ENCODE results near the gene TNNT3. TPM values are rescaled to one million over a fixed set of nuclear protein-coding genes. Genes with fewer than 3 reads are reported as not detected.

TNNT3 gene
- total RNA-seq, 1 experiment from 2014 or later = not detected

DNA sequence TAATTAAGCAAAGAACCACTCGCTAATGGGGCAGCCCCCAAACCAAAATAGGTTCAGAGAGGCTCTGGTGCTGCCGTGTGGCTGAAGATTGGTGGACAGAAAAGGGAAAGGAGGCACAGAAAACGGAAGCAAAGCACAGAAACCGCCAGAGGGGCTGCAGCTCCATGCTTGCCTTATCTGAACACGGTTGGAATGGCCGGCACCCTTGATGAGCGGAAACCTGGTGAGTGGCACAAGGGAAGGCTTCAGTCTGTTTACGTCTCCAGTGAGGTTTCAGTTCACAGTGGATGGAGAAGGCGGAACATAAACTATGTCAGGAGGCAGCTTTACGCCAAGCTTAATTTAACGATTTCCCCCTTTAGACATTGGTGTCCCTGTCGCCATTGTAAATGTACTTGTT is 22.6 kb upstream of the TNNT3 start:
- DNase-seq (ENCODE audit: low read depth) = no peak

DNA sequence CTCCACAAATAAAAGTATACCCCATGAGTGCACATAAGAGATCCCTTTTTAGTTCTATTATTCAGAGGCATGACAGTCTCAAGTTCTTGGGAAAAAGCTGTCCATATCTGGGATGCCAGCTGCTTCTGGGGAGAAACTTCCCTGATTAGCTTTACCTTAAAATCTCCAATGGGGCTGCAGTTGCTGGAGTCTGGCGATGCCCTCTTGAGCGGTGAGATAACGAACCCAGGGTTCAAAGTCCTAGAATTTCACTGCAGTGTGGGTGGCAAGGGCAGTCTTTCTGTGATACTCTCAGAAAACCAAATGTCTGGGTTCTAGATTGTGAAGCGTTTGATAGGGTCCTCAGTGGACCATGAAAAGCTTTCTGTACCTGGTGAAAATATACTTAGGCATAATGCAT is 20.4 kb upstream of the TNNT3 start:
- DNase-seq (ENCODE audit: low read depth) = no peak

DNA sequence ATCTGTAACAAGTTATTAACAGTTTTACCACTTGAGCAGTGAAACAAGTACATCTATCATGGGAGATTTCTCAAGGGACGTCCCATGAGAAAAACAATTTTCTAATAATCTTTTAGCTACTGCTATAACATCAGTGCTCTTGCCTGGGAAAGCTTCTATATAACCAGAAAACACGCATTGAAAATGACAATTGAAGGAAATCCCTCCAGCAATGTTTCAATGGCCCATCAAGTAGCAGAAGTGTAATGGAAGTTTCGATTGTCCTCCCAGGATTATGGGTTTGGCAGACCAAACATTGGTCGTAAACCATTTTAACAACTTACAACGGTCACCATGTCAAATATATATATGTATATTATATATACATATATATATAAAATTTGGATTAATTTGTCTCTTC is 19.8 kb upstream of the TNNT3 start:
- no peak for DNase-seq (ENCODE audit: low read depth)

DNA sequence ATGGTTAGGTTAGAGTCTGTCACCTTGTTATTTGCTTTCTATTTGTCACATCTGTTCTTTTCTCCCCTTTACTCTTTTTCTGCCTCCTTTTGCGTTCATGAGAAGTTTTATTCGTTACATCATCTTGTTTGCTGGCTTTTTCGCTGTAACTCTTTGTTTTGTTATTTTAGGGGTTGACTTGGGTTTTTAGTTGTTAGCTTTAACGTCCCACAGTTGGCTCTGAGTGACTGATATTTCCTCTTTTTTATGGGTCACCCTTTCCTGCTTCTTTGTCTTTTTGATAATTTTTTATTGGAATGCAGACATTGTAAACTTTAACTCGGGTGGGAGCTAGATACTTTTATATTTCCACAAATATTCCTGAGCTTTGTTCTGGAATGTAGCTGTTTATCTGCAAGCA is 13.3 kb upstream of the TNNT3 start:
- DNase-seq (ENCODE audit: low read depth) = no peak

DNA sequence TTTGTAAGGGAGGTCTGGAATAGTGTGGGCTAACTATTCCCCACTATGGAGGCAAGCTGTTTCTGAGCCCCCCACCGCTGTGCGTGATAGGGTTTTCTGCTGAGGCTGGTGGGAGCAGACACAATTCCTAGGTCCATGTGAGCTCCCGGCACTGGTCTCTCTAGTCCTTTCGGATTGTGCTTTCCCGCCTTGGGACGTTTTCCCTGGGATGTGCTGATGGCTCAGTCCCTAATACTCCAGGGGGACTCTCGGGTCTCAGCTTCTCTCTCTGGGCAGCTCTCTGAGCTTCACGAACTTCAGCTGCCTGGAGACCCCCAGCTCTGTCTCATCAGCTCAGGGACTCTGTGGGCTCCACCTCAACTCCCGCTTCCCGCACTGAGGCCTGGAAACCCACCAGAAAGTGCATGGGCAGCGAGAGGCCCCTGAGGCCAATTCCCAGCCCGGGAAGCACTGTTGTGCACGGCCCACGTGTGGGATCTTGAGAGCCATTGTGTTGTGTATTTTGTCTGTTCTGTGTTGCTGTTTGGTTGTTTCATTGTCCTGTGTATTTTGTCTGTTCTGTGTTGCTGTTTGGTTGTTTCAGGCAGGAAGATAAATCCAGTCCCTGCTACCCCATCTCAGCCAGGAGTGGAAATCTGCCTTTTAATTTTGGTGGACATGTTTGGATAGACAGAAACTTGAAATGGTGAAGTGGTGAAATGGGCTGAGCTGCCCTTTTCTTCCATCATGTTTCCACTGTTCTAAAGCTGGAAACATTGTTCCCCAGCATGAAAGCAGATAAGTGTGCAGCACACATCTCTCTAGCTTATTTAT is 12.7 kb upstream of the TNNT3 start:
- DNase-seq (ENCODE audit: low read depth) = no peak

DNA sequence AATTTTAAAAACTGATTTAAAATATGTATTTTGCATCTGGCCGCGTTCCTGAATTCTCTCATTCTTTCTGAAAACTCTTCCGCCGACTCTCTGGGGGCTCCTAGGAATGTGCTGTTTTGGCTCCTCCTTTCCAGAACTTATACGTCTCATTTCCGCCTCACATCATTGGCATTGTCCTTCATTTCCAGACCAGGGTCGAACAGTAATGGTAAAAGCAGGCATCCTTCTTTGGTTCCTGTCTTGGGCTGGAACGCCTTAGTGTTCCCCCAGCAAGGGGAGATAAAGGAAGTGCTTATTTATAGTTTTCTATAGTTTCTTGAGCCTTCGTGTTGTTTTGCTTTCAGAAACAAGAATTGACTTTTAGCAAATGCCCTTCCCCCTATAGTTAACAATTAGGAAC is 10.9 kb upstream of the TNNT3 start:
- no peak for DNase-seq (ENCODE audit: low read depth)

DNA sequence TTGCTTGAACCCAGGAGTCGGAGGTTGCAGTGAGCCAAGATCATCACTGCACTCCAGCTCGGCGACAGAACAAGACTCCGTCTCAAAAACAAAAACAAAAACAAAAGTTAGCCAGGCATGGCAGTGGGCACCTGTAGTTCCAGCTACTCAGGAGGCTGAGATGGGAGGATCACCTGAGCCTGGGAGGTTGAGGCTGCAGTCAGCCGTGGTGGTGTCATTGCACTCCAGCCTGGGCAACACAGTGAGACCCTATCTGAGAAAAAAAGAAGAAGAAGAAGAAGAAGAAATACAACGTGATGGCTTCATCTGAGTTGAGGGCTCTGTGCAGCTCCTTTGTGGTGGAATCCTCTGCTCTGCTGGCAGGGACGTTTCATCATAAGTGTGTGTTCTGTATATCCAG is 10.0 kb upstream of the TNNT3 start:
- DNase-seq (ENCODE audit: low read depth) = no peak

DNA sequence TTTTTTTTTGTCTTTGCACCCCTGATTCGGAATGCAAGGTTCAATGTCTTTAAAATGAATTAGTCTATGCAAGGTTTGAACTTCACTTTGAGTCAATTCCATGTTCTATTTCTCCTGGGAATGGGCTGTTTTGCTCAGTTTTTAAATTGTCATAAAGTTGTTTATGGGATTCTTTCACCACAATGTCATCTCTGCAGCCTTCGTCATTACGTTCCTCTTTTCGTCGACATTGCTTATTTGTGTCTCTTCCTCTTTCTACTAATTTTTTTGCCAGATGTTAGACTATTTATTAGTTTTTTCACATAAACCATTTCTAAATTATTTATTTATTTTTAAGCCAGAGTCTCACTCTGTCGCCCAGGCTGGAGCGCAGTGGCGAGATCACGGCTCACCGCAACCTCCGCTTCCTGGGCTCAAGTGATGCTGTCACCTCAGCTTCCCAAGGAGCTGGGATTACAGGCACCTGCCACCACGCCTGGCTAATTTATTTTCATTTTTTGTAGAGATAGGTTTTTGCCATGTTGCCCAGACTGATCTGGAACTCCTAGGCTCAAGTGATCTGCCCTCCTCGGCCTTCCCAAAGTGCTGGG is 7.1 kb upstream of the TNNT3 start:
- no peak for DNase-seq (ENCODE audit: low read depth)

DNA sequence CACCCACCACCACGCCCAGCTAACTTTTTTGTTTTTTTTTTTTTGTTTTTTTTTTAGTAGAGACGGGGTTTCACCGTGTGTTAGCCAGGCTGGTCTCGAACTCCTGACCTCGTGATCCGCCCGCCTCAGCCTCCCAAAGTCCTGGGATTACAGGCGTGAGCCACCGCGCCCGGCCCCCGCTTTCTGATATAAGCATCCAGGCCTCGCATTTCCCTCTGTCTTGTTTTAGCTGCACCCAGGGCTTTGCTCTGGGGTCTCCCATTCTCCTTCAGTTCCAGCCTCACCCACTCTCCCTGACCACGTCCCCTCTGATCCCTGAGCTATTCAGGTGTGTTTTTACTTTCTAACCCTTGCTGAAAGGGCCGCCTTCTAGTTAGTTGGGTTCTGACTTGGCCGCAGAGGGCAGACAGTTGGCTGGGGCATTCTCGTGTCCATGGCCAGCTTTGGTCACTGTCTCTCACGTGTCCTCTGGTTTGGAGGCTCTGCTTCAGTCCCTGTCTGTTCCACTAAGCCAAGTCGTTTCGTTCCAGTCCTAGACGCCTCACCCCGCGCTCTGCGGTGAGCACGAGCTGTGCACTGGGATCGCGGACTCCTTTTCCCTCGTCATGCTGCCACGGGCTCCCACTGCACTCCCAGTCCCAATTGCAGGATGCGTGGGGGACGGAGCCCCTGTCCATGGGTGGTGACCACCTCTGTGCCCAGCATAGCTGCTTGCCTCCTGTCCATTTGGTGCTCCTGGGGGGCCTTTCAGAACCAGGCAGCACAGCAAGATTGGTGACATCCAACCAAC is 6.0 kb upstream of the TNNT3 start:
- DNase-seq (ENCODE audit: low read depth) = no peak

DNA sequence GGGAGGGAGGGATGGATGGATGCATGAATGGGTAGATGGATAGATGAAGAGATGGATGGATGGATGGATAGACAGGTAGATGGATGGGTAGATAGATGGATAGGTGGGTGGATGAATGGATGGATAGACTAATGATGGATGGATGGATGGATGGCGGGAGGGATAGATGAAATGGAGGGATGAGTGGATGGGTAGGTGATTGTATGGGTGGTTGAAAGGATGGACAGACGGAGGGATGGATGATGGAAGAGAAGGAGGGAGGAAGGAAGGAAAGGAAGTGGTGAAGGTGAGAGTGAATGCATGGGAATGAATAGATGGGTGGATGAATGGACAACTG is 3.7 kb upstream of the TNNT3 start:
- no peak for DNase-seq (ENCODE audit: low read depth)

DNA sequence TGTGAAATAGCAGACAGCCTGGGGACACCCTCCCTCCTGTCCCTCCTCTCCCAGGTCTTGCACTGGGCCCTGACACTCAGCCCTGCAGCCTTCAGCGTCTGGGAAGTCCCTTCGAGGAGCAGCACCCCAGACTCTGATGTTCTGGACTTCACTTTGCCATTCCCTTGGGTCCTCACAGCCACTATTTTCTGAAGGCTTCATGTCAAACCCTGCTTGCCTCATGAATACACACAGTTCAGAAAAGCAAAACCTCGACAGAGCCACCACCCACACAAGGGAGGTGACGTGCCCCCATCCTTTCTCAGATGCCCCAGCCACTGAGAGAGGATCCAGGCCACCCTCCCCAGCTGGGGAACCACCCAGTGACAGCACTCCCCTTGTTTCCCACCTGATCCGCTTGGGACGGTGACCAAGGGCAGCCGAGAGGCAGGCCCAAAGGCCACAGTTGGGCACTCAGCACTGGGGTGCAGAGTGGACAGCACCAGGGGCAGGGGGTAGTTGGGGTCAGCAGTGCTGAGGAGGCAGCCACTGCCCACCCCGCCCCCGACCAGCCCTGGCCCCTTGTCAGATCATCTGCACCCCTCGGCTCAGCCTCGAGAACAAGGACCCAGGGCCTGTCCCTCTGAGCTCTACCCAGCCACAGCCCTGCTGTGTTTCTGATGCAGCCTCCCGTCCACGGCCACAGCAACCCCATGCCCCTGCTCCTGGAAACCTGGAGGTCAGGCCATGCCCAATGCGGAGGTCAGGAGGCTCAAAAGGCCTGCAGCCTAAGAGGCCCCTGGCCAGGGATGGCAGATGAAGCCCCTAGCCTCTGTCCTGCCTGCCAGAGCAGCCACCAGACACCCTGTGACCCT is 3.1 kb upstream of the TNNT3 start:
- DNase-seq (ENCODE audit: low read depth) = no peak

DNA sequence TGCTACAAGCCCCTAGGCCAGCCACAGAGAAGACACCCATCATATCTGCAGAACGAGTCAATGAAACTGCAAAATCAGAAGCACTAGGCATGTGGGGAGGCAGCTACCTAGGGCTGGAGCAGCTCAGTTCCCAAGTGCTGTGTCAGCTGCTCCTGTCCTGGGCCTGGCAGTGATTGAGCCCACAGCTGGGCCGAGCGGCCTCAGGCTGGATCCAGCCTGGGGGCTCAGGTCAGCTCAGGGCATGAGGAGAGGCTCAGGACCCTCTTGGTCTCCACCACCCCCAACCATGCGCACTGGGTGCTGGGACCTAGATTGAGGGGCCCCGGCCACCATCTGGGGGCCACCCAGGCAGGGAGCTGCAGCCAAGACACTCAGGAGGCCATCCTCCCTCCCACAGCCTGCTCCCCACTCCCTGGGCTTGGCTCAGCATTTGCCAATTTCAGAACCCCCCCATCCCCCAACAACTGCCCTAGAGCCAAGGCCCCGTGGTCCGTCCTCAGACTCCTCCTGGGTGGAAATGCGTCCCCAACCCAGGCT is 2.4 kb upstream of the TNNT3 start:
- no peak for DNase-seq (ENCODE audit: low read depth)

DNA sequence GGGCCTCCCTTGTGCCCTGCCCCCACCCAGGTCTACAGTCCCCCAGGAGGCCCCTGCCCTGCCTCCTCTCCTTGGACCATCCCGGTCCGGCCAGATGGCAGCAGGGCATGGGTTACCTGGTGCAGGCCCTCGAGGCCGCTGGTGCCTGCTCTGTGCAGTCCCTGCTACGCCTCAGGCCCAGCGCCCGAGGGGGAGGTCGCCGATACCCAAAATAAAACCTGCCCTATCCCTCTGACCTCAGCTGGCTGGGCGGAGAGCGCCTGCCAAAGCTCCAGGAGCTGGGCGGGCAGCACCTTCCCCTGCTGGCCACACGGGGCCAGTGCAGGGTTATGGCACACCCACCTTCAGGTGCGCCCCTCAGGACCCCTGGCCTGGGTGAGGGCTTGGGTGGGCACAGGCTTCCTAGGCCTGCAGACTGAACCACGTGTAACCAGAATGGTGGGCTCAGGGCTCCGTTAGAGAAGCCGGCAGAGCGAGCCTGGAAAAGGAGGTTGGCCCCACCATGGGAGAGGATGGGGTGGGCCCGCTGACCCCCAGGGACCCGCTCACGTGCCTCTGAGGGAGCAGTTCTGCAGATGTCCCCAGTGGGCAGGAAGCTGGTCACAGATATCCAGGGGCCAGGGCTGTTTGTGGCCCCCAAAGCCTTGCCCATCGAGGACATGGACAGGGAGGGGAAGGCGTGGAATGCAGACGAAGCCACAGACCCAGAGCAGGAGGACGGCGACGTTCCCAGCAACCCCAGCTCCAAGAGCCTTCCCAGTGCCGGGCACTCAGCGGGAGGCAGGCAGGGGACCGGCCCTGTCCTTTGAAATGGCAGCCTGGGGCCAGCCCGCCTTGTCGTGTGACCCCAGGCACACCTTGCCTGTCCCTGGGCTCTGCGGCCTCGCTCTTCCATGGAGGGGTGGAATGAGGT is 1.7 kb upstream of the TNNT3 start:
- DNase-seq (ENCODE audit: low read depth) = no peak

DNA sequence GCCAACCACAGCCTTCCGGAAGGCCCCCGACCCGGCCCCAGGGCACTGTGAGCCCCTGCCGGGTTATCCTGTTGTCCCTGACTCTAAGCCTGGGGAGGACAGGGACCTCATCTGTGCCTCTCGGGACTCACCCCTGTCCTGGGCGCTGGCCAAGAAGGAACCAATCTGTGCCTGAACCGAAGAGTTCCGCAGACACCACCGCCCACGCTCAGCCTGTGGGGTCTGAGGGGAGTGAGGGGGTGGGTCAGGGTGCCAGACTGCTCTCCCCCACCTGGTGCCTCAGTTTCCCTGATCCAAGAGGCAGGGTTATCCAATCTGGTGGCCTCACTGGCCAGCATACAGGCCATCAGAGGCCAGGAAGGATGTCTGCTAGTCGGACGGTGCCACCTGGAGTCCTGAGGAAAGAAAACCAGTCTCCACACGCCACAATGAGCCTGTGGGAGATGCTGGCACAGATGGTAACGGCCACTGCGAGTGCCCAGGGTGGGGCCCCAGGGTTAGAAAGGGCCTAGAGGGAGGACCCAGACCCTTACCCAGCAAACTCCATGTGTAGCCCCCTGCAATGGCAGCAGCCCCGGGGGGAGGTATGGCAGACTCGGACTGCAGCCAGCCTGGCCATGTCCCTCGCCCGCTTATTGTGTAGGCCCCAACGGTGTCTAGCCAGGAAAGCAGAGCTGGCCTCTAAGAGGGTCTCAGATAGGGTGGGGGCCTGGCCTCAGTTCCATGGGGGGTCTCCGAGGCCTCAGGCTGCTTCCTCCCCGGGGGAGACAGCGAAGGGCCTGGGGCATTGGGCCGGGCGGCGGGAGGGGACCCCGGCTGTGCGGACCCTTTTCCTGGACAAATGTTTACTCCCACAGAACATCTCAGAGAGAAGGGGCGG is 827 bp upstream of the TNNT3 start:
- peak; percentile 45 for DNase-seq (ENCODE audit: low read depth)

DNA sequence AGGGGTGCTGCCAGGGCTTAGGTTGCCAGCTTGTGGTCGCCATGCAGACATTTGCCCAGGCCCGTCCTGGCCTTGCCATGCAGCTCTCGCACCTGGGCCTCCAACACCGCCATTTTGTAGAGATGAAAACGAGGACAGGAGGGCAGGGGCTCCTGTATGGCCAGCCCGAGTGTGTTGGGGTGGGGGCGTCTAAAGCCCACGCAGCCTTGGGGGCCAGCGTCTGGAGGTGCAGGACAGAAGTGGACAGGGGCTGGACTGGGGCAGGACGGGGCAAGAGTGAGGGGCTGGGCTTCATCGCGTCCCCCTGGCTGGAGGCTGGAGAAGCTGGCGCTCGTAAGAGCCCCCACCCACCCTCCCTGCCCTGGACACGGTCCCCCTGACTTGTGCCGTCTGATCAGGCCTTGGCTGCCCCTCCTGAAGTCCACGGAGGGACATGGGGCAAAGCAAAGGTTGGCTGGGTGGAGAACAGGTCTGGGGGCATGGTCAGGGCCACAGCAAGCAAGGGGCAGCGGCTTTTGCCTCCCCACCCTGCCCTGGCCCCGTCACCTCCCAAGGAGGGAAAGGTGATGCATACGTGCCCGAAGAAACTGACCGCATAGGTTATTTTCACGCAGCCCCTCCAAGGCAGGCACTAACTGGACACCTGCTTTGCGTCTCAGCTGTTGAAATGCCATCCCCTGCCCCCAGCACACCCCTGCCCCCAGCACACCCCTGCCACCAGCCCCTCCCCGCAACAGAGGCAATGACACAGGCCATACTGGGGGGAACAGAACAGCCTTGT is 815 bp downstream of the TNNT3 start:
- DNase-seq (ENCODE audit: low read depth) = no peak

DNA sequence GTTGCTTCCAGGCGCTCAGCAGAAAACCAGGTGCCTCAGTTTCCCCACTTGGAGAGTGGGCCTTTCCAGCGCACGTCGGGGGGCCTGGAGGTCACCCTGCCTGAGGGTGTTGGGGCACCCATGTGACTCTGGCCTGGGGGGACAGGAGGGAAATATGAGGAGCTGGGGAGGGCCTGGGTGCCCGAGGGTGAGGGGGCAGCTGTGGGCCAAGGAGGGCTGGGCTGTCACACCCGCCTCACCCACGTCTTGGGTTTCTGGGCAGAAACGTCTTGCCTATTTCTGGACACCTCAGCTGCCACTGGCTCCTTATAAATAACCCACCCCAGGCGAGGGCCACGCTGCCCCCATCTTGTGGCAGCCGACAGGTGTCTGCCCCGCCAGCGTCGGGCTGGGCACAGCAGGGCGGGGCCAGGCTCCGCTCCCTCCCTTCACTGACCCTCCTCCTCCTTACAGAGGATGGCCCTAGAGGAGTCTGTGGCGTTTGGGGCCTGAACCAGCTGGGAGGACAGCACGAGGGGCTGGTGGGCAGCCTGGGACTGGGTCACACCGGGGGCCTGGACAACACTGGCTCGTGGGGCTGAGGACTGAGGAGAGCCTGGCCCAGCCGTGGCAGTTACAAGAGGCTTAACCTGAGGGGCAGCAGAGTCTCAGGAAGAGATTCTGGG is 1.5 kb downstream of the TNNT3 start:
- no peak for DNase-seq (ENCODE audit: low read depth)

DNA sequence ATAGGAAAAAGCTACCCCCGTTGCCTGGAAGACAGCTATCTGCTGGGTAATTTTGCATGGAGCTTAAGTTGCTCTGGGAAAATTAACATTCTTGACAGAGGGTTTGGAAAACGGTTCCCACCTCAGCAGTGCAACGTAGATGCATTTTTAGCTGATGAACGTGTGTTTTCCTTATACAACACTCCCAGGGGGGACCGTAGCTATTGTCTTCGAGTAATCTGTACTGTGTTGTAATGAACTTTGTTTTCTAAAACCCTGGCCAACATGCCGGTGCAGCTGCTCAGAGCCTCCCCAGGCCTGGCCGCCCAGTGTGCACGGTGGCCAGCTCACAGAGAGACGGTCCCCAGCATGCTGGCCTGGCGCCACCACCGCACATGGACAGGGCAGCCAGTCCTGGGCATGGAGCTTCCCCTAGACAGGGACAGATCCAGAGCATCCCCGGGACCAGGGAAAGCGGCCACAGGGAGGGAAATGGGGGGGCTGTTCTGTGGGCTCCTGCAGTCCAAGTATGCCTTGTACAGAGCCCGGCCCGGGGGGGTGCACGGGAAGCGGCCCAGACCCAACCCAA is 2.2 kb downstream of the TNNT3 start:
- DNase-seq (ENCODE audit: low read depth) = no peak

DNA sequence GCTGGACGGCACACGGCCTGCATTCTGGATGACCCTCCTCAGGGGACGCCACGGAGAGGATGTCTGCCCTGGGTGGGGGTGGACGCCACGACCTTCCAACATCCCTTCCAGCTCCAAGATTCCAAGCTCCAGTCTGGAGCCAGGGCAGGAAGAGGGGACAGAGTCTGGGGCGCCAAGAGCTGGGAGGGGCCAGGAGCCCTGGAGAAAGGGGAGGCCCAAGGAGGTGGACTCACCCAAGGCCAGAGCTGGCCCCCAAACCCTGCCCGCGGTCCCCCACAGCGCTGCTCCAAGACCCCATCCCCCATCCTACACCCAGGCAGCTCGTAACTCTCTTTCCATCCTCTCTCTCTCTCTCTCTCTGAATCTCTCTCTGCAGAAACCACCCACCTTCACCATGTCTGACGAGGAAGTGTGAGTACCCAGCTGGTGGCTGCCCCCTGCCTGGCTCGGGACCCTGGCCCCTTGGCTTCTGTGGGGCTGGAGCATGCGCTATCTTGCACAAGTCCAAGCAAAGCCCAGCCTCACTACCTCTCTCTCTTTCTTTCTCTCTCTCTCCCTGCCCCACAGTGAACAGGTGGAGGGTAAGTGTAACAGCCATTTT is 3.1 kb downstream of the TNNT3 start:
- DNase-seq (ENCODE audit: low read depth) = no peak
